HG03064 (cell line): Measurements from ENCODE around the gene RREB1.

Experiments used
- ATAC-seq: cut with Tn5 transposase; IDR thresholded peaks from one replicate; pipeline ENCODE4 v1.9.1; 2021; ENCODE audit warnings: low read depth; ENCODE audit not compliant: unreplicated experiment

Gene RREB1

DNA sequence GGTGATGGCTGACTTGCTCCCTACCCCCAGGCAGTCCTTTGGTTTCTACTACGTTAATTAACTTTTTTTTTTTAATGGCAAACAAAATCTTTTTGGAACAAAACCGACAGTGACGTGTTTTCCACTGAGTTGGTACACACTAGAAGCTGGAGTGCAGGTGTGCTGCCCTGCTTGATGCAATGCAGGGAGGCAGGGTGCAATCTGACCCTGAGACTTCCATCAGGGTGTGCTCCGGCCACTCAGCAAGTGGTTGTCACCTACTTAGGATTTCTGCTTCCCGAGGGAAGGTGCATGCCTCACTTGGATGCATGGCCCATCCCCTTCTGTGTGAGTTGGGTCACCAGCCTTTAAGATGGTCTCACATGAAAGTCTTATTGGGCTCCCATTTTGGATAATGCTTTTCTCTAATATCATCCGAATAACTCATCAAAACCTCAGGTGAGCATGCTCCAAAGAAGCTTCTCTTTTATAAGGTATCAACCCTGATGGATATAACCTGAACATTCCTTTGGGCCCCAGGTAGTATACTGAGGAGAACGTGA, 14.0 kb downstream of the RREB1 start:
- no peak for ATAC-seq

DNA sequence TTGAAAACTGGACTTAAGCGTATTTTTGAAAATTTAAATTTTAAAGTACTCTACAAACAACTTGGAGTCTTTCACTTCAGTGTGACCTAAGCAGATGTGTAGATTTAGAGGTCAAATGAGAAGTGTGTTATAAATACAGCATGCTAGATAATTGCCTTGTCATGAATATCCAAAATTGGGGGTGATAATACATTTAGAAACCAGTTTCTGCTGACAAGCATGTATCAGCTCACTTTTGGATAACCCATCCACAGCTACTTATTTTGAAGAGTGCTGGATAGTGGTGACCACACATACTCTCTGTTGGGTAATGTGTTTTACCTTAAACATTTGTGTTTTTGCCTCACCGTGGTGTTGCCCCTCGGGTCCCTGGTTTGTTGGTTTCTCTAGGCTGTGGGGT, 14.9 kb downstream of the RREB1 start:
- ATAC-seq, result no peak

DNA sequence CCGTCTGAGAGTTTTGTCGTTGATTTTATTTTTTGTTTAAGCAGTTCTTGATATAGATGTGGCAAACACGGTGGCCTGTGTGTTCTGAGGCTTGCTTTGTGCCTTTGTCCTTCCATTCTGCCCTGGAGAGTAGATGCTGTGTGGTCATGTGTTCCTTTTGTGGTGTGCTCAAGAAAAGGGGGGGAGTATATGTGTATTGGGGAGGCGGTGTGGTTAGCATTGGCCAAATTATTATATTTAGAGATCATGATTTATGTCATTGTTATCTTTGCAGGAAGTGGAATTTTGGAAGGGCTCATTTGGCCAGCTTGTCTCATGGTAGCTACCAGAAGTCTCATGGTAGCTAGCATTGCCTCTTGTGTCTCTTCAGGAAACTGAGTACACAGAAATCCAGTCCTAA, 16.4 kb downstream of the RREB1 start:
- ATAC-seq, result no peak

DNA sequence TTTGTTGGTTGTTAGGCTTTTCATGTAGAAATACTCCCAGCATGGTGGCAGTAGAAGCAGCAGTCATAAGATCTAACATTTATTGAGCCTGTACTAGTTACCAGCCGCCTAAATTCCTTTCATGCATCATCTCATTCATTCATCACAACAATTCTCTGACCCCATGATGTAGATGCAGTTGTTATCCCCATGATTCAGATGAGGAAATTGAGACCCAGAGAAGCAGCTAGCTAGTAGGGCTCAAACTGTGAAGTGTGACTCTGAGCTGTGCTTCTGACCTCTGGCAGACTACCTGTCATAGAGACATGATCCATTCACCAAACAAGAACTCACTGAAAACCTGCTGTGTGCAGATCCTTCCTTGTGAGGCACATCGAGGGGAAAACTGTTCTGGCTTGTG, 16.9 kb downstream of the RREB1 start:
- no peak for ATAC-seq

DNA sequence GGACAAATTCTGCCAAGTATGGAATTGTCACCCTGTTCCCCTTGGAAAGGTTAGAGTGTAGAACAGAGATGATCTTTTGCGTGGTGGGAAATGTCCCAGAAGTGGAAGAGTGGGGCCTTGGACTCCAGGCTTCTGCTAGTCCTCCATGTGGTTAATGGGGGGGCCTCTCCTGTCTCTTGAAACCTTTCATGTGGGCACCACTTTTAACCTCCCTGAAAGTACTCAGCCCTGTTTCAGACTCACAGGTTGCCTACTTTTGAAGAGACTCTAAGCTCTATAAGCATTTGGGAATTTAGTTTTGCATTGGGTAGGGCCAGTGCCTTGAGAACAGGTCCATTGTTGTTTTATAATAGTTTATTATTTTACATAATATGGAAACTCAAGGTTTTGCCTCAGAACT, 17.5 kb downstream of the RREB1 start:
- ATAC-seq, result no peak

DNA sequence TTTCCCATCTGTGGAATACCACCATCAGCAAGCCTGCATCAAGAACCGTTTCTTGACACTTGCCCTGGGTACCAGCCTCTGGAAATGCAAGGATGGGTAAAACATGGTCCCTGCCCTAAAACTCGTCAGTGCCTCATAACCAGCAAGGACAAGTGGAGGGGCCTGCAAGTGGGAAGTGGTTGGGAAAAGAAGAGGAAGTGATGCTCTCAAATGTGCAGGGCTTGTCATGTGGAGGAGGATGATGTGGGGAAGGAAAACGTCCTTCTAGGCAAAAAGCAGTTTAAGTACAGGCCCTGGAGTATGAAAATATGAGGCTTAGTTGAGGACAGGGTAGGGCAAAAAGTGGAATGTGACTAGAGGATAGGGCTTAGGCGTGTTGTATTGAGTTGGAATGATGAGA, 19.0 kb downstream of the RREB1 start:
- no peak for ATAC-seq

DNA sequence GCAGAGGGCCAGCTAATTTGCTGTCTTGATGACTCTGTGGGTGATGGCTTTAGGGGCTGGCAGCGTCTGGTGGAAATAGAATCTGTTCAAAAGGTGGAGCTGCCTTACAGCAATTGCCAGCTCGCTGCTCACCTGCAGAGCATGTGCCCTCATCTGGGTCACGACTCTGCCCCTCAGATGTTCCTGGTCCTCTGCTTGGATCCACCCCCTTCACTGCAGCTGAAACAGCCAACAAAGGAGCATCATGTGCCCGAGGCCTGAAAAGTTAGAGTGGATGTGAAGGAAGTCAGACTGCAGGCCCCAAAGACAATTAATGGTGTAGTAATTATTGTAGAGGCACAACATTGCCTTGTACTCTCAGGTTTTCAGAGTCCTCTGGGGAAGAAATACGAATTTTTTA, 19.9 kb downstream of the RREB1 start:
- ATAC-seq, result no peak

DNA sequence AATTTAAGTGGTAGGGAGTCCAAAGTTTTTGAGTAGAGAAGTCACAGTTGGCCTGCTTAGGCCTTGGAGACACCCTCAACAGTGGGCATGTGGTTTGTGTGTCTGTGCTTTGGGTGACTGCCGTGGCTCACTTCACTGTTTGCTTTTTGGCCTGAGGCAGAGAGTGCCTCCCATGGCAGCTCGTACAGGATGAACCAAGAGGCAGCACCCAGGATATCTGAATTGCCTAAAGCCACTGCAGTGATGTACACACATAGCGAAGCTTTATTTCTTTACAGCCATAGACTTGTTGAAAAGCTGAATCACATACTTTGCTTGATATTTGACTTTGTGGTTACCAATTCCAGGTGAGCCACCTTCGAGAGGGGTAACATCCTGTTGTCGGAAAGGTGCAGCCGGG, 21.6 kb downstream of the RREB1 start:
- no peak for ATAC-seq

DNA sequence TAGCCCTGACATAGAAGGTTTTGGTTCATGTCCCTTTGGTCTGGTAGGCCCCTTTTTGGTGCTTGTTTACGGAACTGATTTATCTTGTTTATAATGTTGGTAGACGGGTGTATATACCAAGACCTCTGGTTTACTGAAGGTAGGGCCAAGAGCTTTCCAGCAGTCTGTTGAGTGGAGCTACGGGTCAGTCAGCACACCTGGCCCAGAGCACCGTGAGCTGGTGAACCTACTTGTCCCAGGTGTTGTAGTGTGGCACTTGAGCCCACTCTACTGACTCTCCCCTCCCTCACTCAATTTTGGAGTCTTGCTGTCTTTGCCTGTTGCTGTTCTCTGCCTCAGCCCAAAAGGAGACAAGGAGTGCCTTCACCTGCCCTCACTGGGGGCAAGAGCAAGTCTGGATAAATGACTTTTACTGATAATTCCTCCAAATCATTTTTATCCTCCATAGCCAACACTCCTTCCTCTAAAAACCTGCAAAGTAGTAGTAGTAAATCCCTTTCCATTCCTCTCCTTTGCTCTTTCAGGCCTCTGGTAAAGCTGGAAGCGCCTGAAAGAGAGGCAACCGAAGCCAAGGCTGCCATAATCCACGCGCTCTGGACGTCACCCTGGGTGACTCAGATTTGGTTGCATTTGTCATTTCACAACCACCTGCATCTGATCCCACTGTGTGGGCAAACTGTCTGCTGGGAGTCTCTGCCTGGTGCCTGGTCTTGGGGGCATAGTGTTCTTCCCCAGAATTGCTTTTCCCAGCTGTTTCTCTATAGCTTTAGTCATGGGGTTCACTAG, 22.2 kb downstream of the RREB1 start:
- ATAC-seq, result no peak

DNA sequence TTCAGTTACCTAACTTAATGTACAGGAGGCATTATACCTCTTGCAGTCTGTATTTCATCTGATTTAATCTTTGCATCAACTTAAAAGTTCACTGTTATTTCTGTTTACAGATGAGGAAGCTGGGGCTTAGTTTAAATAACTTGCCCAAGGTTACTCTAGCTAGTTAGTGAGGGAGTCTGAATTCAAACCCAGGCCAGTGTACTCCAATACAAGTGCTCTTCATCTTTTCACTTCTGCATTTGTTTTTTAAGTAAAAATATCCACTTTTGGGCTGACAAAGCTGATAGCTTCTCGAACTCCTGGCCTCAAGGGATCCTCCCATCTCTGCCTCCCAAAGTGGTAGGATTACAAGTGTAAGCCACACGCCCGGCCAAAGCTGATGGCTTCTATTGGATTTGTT, 23.6 kb downstream of the RREB1 start:
- ATAC-seq, result no peak

DNA sequence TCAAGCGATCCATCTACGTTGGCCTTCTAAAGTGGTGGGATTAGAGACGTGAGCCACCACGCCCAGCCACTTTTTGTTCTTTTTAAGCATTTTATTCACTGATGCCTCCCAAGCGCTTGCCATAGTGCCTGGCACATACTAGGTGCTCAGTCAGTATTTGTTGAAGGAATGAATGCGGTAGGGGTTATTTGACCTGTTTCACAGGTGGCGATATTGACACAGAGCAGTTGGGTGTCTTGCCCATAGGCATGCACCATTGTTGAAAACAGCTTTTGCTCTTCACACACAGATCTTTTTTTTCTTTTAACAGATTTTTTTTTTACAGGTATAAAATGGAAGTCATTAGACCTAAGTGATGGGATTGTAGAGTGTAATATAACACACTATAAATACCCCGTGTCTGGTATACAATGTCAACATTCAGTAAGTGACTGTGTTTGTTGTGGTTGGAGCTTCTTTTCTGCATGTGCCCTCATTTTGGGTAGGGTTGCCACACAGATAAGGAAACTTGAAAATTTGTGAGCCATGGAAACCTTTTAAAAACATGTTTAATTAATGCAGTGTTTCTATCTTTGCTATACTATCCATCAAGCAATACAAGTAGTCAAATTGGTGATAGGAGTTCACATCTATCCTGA, 24.8 kb downstream of the RREB1 start:
- no peak for ATAC-seq

DNA sequence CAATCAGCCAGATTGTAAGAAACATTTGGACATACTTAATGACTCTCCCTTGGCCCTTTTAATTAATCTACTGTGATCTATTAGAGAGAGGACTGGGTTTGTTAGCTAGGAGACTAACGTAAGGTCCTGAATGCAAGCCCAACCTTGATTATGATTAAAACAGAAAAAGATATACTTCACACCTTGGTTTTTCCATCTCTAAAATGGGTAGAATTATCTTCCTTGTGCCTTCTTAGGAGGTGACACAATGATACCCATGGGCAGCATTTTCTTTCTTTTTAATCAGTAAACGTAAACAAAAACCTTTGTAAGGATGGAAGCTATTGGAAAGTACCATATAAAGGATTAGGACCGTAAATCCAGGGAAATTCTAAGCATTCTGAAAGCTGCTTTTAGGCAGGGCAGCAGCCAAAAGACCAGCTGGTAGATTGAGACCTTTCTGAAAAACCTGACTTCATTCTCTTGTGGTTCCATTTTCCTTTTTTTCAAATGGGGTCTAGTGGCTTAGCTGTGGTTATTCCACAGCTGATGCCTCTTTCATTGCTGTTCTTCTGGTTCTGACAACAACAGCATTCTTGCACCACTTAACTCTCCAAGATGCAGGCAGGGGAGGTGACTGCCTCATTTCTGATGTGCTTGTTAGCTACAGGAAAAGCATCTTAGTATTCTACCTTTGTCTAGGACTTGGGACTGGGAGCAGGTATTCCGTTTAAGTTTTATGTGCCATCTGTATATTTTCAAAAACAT, 27.4 kb downstream of the RREB1 start:
- no peak for ATAC-seq

DNA sequence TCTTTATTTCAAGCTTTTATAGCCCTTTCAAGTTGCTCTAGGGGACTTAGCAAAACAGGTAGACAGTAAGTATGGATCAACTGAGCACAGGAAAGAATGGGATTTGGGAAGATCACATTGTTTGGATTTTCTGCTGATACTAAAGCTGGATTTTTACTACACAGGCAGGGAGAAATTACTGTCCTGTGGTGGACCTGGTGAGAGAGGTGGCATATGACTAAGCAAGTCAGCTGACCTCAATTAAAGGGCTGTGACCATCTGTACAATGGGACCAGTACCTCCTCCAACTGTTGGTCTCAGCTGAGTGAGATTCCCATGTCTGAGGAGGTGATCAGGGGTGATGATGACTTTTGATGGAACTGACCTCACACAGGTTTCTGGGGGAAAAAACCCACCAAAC, 28.0 kb downstream of the RREB1 start:
- ATAC-seq, result no peak

DNA sequence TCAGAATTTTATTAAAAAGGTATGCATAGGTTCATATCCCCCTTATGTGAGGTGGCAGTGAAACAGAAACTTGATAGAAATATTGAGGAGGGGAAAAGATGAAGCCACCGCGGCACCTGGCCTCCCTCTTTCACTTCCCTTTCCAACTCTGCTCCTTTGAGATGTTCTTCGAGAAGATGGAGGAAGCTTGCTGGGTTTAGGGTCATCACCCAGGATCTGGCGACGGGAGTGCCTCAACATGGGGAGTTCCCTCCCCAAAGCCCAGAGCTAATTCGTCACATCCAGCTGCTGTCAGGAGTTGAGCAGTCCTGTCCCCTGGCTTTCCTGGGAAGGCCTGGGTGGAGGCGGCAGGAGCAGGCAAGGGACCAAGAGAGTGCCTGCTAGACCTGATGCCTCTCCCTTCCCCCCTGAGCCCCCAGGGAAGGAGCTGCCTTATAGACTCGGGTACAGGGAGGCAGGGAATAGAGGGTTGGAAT, 29.1 kb downstream of the RREB1 start:
- ATAC-seq, result peak; percentile 33

DNA sequence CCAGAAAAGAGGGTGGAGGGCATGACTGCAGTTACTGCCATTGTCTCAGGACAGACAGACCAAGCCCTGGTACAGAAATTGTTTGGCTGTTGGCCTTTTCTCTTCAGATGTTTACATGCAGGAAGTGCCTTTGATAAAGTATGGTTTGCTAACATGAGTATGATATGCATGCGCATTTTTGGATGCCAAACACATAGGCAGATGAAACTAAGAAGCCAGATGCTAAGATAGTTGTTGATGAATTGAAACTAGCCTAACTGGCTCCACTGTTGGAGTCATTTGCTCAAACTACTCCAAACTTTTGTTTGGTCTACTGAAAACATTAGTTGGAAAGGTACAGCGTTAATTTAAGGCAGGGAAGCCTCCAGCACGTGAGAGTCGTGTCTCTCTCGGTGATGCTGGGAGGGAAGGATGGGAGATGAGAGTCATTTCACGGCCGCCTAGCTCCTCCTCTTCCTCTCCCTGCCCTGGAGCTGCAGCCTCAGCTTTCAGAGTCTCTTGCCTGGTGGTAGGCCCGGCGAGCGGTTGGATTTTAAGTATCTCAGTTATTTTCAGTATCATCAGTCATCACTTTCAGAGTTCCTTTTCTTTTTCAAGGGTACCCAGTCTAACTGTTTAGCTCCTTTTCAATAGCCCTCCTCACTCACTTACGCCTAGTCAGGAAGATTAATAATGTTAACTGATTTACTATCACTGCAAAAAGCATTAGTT, 29.7 kb downstream of the RREB1 start:
- ATAC-seq, result peak; percentile 52

DNA sequence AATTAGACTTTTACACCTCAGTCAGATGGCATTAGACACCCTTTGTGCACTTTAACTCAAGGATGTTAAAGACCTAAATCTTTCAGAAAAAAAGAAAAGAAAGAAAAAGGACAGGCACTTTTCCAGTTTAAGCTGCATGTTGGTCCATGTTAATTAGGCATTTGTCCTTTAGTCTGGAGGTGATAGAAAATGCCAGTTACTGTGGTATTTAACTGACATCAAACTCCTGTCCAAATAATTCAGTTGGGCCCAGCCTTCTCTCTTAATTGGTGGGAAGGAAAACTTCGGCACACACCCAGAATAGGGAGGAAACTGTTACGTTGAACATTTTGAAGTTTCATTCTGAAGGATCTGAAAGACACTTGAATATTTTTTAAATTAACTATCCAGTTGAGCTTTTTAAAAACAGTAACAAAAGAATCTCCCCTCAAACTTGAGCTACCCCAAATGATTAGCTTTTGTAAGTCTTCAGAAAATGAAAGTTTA, 30.3 kb downstream of the RREB1 start:
- no peak for ATAC-seq

DNA sequence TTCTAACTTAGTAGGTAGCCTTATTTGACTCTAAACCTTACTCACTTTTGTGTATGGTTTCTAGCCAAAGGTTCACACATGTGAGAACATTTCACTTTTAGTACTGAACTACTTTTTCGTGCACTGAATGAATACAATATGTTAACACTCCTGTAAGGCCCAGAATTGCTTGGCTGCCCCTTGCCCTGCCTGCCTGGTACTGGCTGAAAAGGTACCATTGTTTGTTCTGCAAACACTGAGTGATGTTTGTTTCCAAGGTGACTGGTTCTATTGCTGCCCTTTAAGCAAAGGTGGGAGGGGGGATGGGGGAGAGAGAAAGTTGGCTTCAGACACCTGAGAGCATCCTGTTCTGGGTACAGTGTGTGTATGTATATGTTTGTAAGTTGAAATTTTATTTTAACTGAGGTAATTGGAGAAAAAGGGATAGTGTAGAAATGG, 31.2 kb downstream of the RREB1 start:
- ATAC-seq, result no peak

DNA sequence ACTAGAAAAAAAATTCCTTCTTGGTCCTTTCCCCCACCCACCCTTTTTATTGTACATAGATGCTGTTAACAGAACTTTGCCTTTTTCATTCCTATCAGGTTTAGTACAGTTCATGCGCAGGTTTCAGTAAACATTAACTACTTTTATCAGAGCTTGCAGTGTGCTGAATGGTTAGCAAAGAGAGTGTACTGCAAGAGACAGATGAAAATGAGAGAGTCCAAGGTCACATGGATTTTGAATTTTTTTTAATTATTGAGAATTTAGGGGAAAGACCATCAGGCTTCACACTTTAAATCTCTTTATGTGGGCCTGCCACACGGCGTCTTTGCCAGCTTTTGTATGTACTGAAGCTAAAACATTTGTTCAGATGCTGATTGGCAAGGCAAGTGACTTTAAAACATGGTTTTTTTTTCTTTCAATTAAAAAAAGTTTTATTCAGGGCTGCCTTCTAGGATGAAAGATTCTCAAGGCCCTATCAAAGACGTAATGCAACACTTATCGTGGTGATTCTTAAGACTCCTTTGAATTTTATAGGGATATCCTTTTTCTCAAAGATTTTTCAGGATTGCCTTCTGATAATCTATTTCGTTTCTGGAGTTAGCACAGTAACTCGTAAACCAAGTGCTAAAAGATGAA, 32.2 kb downstream of the RREB1 start:
- no peak for ATAC-seq

DNA sequence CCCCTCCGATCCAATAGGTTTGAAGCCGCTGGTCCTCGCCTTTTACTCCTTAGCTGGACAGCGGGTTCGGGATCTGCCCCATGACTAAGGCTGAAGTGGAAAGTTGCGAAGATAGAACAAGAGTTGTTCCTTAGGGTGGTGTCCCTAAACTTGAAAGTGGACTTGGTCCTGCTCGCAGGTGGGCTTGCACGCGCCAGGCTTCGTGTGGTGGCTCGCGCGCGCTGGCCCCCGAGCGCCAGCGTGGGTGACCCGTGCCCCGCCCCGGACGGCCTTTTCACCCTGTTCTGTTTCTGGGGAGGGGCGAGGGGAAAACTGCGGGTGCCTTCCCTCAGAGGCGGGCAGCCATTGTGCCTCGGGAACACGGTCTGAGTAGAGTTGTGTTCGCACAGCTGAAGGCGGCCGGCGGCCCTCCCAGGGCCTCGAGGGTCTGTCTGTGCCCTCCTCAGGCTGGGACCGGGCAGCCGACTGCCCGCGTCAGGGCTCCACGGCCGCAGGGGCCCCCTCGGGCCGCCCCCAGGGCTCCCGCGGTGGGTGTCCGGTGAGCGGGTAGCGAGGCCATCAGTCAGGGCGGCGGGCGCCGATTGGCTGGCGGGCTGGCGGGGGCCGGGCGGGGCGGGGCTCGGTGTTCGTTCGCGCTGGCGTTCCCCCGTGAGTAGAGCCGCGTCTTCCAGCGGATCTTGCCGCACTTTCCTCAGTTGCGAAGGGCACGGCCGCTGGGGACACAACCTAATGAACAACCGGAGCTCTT, 33.0 kb downstream of the RREB1 start:
- ATAC-seq, result peak; percentile 43
